CMK (cell line): ENCODE measurements around the gene AP1M2.
A peak's percentile ranks its signal among the peaks of the same experiment; 100 is the strongest.
"Not testable (repeated sequence)": the region's sequence is repeated elsewhere in the genome, so short reads cannot be mapped to it uniquely, and the experiment has no call there.

Source experiments
- DNase-seq: peaks from one replicate; pipeline ENCODE4 v3.0.0-alpha.2; 2010; ENCODE audit warnings: low read depth

AP1M2 gene

GRCh38 chr19:10601999-10602329 lies 14.9 kb upstream of the AP1M2 start:
- DNase-seq: no peak

- DNase-seq: no peak
Measured at GRCh38 chr19:10600149-10600548, 13.0 kb upstream of the AP1M2 start.

GRCh38 chr19:10593820-10594637 lies 6.9 kb upstream of the AP1M2 start:
- DNase-seq: no peak

- no peak for DNase-seq
Measured at GRCh38 chr19:10593148-10593547, 6.0 kb upstream of the AP1M2 start.

GRCh38 chr19:10587839-10588150 lies 683 bp upstream of the AP1M2 start:
- no peak for DNase-seq

GRCh38 chr19:10586396-10586795 lies 716 bp downstream of the AP1M2 start:
- no peak for DNase-seq

GRCh38 chr19:10583036-10583776 lies 3.9 kb downstream of the AP1M2 start:
- DNase-seq: no peak

GRCh38 chr19:10582091-10582490 lies 5.0 kb downstream of the AP1M2 start:
- no peak for DNase-seq

GRCh38 chr19:10580979-10581631 lies 6.0 kb downstream of the AP1M2 start:
- no peak for DNase-seq

GRCh38 chr19:10577951-10578350 lies 9.2 kb downstream of the AP1M2 start:
- no peak for DNase-seq

- DNase-seq: no peak
Measured at GRCh38 chr19:10575011-10575716, 11.9 kb downstream of the AP1M2 start.

GRCh38 chr19:10574462-10574861 lies 12.7 kb downstream of the AP1M2 start:
- no peak for DNase-seq

- DNase-seq: not testable (repeated sequence)
Measured at GRCh38 chr19:10573793-10574192, 13.3 kb downstream of the AP1M2 start.

GRCh38 chr19:10568826-10569651 lies 18.1 kb downstream of the AP1M2 start, which contains the start of gene CDKN2D:
TSS of gene CDKN2D (minus strand) at chr19:10568979. CDS start at chr19:10568653, 326 bp downstream.
- peak; percentile 95 for DNase-seq

GRCh38 chr19:10568062-10568825 lies 18.9 kb downstream of the AP1M2 start:
- DNase-seq: no peak

GRCh38 chr19:10567656-10568055 lies 19.5 kb downstream of the AP1M2 start:
- no peak for DNase-seq

- no peak for DNase-seq
Measured at GRCh38 chr19:10566658-10567410, 20.3 kb downstream of the AP1M2 start.

- DNase-seq: no peak
Measured at GRCh38 chr19:10566408-10566657, 20.8 kb downstream of the AP1M2 start.

GRCh38 chr19:10565567-10566407 lies 21.3 kb downstream of the AP1M2 start, which contains the start of gene KRI1:
TSS of gene KRI1 (minus strand) at chr19:10566010. CDS start at chr19:10565999, 11 bp downstream.
- DNase-seq: peak; percentile 97
